ENCODE measurements around the gene CPM.

GRCh38 chr12:68951652-68952051 is 18.7 kb upstream of the CPM start:
- TF ChIP-seq POLR2A (IDR thresholded peaks at IDR 0.05) (no peak), CTCF (IDR thresholded peaks at IDR 0.05) (no peak)
